HG02678 (cell line): ENCODE measurements around the gene DOCK2.
A peak's percentile ranks its signal among the peaks of the same experiment; 100 is the strongest.
"Not testable (repeated sequence)": the region's sequence is repeated elsewhere in the genome, so short reads cannot be mapped to it uniquely, and the experiment has no call there.

Experiments used
- ATAC-seq: cut with Tn5 transposase; IDR thresholded peaks from one replicate; pipeline ENCODE4 v1.9.1; 2021; ENCODE audit warnings: mild to moderate bottlenecking, moderate library complexity; ENCODE audit not compliant: unreplicated experiment

The DOCK2 gene

DNA sequence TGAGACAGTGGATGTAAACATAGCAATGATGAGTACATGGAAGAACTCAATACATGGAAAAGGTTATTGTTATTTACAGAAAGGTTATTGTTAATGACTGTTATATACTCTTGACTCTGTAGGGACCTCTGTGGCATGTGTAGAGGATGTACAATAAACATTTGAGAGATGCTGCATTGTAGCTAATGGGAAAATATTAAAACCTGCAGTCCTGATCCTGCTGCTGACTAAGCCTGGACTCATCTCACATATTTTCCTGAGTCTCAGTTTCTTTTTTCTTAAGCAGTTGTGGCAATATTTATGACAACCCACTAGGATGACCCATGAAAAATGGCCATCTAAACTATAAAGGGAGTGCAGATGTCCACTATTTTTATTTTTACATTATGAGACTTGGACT, 75.4 kb downstream of the DOCK2 start:
- no peak for ATAC-seq

DNA sequence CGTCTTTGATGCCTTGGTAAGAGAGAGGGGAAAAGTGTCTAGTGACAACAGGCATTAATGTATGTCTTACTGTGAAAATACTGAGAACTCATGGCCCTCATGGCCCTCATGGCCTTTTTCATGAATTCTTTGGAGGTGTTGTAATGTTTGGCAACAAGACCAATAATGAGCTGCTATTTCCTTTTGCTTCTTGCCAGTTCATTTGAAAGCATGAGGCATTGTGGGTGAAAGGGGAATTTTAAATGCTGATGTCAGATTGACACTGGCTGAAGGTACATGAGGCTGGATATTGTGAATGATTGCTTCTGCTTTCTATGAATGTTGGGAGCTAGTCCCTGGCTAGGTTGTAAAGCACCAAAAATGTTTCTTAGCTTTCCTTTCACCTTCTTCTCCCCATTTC, 79.2 kb downstream of the DOCK2 start:
- no peak for ATAC-seq

DNA sequence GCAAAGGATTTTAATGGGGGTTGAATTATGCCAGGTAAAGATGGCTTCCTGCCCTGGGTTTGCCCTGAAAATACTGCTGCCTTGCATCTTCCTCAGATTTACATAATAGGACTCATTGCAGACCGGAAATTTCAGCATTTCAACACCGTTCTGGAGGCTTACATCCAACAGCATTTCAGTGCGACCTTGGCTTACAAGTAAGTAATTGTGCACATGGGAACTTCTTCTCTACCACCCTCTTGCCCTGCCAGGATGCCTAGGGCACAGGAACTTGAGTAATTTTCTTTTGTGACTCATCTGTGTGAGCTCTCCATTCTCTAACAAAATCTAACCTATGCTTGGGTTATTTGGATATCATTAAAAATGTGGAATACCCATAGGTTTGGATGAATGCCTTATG, 80.2 kb downstream of the DOCK2 start:
- ATAC-seq, result no peak

DNA sequence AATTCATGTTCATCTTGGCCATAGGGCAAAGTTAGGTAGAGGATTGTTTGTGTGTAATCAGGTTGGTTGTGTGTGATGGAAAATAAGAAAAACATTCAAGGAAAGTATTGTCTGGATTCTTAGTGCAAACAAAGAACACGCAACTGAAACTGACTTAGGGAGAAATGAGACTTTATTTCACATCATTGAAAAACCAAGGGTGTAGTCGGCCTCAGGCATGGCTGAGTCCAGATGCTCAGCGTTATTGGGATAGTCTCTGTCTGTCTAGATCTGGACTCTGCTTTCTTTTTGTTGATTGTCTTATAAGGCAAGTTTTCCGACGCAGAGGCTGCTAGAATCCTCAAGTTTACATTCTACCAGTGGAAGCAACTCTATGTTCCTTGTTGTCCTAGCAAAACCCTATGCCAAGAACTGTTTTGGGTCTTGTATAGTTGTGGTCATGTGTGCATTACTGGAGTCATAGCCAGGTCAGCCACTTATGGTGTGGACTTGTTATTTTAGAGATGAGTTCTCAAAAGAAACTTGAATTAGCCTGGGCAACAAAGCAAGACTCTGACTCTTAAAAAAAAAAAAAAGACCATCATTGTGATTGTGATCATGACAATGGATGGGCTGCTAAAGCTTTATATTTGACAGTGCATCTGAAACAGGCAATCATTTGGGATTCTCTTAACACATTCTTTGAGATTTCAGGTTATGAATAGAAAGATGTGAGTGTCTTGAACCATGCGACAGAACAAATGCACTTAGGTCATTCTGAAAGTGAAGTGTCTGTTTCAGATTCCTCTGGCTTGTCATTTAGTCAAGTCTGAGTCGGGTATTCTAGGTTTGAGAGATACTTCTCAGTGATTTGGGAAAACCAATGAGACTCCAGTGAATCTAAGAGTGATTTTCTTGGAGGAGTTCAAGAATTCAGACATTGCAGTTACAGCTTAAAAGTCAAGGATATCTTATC, 82.6 kb downstream of the DOCK2 start:
- peak; percentile 72 for ATAC-seq

DNA sequence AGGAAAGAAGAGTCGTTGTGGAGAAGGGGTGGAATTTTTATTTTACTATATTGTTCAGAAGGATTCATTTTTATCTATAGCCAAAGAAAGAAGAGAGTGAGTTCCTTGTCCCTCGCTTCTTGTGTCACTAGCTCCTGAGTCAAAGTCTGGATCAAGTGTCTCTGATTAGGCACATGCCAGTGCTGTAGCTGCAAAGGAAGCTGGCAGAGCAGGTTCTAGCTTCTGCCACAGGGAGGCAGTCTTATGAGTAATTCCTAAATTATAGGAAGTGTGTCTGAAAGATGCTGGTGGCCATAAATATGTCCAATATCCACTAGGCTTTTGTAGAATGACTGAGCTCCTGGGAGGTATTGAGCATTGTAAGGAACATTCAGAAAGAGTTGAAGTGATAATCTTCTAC, 84.7 kb downstream of the DOCK2 start:
- ATAC-seq, result no peak

DNA sequence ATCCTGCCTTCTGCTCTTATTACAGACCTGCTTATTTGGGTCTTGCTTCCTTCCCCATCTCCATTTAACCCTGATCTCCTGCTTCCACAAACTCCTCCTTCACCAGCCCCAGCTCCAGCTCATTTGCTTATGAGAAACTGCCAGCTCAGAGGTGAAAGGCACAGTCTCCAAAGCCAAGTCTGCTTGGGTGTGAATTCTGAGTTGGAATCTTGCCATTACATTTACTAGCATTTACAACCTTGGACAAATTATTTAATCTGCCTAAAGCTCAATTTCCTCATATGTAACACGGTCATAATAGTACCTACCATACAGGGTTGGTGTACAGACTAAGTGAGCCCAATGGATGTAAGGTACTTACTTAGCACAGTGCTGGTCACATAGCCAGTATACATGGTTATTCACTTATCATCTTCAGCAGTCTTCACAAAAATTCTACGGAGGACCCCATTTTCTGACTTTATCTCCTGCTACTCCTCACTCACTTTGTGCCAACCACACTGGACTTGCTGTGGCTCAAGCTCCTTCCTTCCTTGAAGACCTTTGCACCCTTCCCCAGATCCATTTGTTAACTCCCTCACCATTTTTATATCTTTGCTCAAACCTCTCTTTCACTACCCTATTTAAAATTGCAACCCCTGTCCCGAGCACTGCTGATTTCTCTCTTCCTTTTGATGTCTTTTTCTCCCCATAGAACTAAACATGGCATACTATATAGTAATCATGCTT, 86.2 kb downstream of the DOCK2 start:
- no peak for ATAC-seq

DNA sequence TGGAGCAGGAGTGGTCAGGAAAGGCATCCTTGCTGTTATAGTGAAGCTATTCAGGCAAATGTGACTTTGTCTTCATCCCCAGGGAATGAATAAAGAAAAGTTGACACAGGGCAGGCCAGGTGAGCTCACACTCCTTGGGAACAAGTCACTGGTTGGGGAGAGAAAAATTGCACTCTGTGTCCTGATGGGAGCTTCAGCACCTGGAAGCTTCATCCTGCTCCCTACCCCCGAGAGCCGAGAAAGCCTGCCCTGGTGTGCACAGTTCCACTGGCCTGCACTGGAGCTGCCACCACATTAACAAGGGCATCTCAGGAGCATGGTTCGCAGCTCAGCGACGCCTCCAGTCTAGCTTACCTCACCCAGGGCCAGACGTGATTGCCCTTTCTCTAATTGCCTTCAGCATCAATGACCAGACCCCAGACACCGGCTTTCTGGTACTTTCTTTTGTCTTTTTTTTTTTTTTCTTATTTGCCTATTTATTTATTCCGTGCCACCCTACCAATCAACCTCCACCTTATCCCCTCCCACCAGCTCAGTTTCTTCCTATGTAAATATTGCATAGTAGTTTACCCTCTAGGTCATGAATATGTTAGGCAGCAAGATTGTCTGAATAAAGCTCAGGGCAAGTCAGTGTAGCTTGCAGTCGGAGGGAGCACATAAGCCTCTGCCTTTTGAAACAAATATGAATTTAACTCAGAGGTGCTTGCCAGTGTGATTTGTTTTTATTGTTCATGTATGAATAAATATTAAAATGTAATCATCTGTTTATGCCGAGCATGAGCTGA, 87.4 kb downstream of the DOCK2 start:
- no peak for ATAC-seq

DNA sequence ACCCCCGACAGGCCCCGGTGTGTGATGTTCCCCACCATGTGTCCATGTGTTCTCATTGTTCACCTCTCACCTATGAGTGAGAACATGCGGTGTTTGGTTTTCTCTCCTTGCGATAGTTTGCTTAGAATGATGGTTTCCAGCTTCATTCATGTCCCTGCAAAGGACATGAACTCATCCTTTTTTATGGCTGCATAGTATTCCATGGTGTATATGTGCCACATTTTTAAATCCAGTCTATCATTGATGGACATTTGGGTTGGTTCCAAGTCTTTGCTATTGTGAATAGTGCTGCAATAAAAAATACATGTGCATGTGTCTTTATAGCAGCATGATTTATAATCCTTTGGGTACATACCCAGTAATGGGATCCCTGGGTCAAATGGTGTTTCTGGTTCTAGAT, 88.6 kb downstream of the DOCK2 start:
- ATAC-seq, result not testable (repeated sequence)

DNA sequence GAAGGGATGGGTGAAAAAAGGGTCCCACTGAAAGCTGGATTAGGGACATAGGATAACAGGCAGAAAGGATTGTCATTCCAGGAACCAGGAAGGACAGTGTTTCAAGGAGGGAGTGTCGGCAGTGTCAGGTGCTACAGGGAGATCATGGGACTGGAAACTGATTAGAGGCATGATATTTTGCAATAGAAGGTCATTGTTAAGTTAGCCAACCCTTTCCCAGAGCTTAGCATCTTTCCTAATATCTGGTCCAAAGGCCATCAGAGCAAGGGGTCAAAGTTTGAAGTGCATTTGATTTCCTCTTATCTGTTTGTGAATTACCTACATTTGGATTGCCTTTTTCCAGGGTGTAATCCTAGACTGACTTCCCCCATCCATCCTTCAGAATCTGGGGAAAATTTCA, 91.3 kb downstream of the DOCK2 start:
- ATAC-seq, result no peak

DNA sequence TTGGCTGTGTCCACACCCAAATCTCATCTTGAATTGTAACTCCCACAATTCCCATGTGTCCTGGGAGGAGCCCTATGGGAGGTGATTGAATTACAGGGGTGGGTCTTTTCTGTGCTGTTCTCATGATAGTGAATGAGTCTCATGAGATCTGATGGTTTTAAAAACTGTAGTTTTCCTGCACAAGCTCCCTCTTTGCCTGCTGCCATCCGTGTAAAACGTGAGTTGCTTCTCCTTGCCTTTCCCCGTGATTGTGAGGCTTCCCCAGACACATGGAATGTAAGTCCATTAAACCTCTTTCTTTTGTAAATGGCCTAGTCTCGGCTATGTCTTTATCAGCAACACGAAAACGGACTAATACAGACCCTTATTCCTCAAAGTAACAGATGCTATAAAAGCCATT, 94.1 kb downstream of the DOCK2 start:
- no peak for ATAC-seq

DNA sequence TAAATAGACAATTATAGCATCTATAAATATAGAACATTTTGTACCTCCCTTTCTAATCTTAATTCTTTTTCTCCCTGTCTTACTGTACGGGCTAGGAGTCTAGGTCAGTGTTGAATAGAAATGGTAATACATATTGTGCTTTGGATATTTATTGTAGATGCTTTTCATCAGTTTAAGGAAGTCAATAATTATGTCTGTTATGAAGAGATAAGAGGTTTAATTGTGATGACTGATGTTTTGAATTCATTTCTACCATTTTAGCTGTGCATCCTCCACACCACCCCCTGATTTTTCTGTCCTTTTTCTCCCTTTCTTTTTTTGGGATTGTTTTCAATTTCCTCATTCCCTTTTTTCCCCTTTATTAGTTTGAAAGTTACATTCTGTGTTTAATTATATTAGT, 95.8 kb downstream of the DOCK2 start:
- ATAC-seq, result no peak

DNA sequence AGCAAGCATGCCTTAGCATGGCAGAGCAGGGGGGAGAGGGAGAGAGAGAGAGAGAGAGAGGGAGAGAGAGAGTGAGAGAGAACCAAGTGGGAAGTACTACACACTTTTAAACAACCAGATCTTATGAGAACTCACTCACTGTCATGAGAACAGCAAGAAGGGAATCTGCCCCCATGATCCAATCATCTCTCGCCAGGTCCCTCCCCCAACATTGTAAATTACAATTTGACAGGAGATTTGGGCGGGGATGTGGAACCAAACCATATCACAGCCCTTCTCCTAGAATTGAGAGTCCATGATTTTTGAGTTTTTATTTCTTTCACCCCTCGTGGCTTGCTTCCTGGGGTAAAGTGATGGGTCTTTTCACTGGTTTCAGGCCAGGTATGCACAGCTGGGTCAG, 98.8 kb downstream of the DOCK2 start:
- ATAC-seq, result no peak

DNA sequence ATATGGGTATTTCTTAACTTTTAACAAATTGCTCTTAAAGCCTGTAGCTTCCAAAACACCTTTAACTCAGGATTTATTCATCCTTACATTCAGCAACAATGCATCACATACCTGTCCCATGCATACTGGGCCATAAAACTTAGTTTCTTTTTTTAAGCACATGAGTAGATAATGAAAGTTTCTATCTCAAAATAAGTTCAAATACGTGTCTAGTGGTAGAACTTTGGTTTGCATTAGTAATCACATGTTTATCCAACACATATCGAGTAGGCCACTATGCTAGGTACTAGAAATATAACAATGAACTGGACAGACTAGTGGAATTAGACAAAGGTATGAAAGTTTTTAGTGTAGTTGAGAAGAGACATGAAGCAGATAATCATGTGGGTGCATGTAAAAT, 99.6 kb downstream of the DOCK2 start:
- no peak for ATAC-seq

DNA sequence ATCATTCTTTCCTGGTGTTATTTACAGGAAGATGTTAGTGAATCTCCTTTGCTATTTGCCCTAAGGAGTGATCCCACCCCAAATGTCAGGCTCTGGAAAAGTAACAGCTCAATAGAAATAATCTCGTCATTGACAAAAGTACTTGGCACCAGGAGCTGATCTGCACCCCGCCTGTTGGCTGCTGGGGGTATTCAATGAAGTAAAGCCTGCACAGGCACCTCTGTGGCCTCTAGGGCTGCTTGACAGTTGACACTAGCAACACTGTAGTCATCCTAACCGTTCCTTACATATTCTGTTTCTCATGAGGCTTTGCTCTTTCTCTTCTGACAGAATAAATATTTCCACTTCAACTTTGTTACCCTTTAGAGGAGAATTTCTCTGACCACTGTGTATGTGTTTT, 103.4 kb downstream of the DOCK2 start:
- no peak for ATAC-seq

DNA sequence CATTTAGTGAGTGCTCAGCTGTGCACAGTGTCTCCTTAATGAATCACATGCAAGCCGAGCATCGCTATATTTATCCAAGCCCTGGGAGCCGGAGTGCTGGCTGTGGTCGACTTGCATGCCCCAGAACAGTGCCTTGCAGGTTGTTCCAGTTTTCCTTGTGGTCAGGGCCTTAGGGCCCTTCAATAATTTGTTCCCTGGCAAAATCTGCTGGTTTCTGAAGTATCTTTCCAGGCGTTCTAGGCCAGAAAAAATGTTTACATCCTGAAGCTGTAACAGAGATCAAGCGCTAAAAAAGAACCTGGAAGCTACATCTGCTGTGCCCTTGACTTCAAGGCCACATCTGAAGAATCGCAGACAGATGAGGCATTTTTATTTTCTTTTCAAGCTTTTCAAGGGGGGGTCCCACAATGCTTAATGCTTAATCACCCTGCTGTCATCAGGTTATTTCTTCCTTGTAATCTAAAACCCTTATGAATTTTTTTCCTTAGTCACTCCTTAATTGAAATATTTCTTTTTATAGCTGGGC, 105.8 kb downstream of the DOCK2 start:
- no peak for ATAC-seq

DNA sequence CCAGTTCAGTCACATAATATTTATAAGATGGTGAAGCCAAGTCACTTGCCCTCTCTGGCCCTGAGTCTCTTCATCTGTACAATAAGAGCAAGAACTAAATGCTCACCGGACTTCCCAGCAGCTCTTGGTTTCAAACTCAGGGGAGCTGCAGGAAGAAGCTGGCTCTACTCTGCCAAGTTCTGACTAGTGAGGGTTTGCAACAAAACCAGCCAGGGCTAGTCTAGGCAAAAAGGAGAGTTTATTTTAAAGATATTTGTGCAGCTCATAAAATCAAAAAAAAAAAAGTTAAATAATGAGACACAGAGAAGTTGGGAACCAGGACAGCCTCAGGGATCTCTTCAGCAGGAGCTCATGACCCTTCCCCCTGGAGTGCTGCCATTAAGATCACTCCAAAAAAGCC, 107.3 kb downstream of the DOCK2 start:
- no peak for ATAC-seq

DNA sequence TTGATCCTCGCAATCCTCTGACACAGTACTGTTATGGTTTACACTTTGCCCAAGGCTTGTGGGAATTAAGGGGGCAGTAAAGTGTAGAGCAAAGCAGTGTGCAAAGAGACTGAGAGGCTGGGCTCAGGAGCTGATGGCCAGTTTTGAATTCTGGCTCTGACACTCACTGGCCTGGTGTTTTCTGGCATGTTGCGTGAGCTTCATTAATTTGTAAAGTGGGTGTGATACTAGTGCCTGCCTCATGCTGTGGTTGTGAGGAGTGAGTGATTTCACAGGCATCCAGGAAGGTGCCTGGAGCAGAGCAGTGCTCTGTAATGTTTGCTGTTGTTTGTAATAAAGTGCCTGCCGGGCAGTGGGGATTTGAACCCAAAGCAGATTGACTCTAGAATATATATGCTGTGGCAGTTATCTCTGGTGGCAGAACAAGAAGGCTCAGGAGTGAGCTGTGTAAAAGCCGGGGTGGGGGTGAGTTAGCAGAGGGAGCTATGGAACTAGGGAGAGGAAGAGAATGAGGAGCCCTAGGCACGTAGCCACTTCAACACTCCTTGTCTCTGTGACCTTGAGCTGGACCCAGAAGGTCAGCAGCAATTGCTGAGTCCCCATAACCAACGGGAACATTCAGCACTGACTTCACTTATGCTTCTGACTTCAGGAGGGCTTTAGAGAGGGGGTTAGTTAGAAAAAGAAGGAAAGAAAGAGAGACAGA, 108.5 kb downstream of the DOCK2 start:
- ATAC-seq, result no peak

DNA sequence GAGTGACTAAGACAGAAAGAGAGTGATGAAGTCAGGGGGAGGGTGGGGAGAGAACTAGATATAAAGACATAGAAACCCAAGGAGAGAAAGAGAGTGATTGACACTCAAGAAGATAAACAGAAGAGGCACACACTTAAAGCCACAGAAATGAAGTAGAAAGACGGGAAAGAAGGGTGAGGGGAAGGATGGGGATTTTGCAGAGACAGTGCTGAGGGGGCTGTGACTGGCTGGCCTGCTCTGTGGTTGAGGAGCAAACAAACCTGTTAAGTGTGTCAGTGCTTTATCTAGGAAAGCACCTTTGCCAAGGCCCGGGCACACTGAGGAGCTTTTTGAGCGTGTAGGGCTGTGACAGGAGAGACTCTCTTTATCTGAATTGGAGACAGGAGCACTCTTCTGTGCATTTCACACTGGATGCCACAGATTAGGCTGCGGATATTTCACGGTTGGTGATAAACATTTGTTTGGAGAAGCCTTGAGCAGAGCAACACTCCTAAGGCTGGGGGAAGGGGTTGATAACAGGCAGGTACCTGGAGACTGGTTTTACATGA, 109.1 kb downstream of the DOCK2 start:
- no peak for ATAC-seq

DNA sequence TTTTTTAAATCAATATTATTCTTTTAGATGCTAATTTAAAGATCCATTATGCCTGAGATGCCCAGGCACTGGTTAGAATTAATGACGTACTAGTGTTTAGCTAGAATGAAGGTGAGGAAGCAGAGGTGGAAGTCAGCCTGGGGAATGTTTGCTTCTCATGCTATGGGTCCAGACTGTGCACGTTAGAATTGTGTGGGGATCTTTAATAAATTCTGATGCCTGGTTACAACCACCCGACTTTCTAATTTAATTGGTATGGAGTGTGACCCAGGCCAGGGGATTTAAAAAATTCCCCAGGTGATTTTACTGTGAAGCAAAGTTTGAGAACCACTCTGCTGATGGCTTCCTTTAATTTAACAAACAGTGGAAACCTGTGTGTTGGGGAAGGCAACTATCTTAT, 111.1 kb downstream of the DOCK2 start:
- no peak for ATAC-seq

DNA sequence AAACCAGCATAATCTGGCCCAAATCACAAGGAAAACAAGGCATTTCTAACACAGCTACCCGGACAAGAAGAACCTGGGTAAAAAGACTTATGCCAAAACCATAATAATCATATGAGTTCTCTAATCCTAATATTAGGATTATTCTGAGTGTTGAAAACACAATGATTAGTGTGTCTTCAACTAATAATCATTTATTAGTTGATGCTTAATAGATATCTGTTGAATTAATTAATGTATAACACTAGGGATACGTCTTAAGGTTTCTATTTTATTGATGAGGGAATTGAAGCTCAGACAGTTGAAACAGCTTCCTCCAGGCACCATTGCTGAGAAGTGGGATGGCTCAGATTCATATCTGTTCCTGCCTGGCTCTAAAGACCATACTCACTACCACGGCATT, 112.2 kb downstream of the DOCK2 start:
- no peak for ATAC-seq
